ENCODE measurements around the gene MYO1D. TPM values are rescaled to one million over a fixed set of nuclear protein-coding genes. Genes with fewer than 3 reads are reported as not detected.
A peak's percentile ranks its signal among the peaks of the same experiment; 100 is the strongest.

Gene MYO1D
- total and polyA plus RNA-seq, 2 of the 13 experiments (the other 11 are each of a cell fraction or from before 2014, with no cell fraction given) = 13.2 to 17.3 TPM

DNA sequence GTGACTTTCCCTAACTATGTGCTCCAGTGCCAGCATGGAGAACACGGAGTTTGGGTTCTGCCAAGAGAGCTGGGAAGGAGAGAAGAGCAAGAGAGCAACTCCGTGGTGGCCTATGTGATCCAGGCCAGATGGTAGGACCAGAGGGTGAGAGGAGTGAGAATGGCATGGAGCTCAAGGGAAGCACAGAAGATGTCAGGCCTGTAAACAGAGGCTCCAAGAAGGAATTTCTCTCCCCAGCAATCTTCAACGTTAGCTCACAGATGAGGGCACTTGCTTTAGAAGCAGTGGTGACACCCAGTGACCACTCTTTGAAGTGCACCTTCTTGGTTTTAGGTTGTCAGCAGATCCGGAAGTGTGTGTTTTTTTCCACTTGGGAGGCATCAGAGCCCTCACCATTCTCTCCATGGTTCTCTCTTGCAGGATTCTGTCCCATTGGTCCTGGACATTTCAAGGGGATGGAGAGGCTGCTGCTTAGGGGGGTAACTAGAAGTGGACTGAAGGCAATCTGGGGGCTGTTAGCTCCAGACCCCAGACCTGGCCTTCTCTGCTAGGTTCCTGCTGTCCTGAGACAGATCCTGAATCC lies 33.0 kb upstream of the MYO1D start (continued):
- TF ChIP-seq, protein P1, sequence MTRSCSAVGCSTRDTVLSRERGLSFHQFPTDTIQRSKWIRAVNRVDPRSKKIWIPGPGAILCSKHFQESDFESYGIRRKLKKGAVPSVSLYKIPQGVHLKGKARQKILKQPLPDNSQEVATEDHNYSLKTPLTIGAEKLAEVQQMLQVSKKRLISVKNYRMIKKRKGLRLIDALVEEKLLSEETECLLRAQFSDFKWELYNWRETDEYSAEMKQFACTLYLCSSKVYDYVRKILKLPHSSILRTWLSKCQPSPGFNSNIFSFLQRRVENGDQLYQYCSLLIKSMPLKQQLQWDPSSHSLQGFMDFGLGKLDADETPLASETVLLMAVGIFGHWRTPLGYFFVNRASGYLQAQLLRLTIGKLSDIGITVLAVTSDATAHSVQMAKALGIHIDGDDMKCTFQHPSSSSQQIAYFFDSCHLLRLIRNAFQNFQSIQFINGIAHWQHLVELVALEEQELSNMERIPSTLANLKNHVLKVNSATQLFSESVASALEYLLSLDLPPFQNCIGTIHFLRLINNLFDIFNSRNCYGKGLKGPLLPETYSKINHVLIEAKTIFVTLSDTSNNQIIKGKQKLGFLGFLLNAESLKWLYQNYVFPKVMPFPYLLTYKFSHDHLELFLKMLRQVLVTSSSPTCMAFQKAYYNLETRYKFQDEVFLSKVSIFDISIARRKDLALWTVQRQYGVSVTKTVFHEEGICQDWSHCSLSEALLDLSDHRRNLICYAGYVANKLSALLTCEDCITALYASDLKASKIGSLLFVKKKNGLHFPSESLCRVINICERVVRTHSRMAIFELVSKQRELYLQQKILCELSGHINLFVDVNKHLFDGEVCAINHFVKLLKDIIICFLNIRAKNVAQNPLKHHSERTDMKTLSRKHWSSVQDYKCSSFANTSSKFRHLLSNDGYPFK (CRISPR knock-in tag; IDR thresholded peaks at IDR 0.05; ENCODE audit: borderline replicate concordance) = no peak
- TF ChIP-seq SMARCE1 (IDR thresholded peaks at IDR 0.05; ENCODE audit: borderline replicate concordance) (no peak), RXRB (CRISPR knock-in tag; IDR thresholded peaks at IDR 0.05; ENCODE audit: borderline replicate concordance) (peak; percentile 32; the same call in 1 of the 2 replicates), FOXP1 (IDR thresholded peaks at IDR 0.05) (no peak), FOXP1 (CRISPR knock-in tag; IDR thresholded peaks at IDR 0.05) (no peak), RCOR2 (CRISPR knock-in tag; IDR thresholded peaks at IDR 0.05) (no peak), ZMYM4 (CRISPR knock-in tag; IDR thresholded peaks at IDR 0.05) (peak; percentile 22; the same call in 1 of the 2 replicates), ETV5 (CRISPR knock-in tag; IDR thresholded peaks at IDR 0.05; ENCODE audit: borderline replicate concordance) (peak; percentile 66; the same call in 1 of the 2 replicates), ZNF660 (CRISPR knock-in tag; IDR thresholded peaks at IDR 0.05; ENCODE audit: borderline replicate concordance, low read depth) (no peak), ZNF3 (CRISPR knock-in tag; IDR thresholded peaks at IDR 0.05) (no peak), IKZF1 (IDR thresholded peaks at IDR 0.05) (no peak), REL (CRISPR knock-in tag; conservative IDR thresholded peaks at IDR 0.05) (no peak), ZNF577 (CRISPR knock-in tag; IDR thresholded peaks at IDR 0.05; ENCODE audit: borderline replicate concordance, low read depth) (no peak), ZNF274 (CRISPR knock-in tag; IDR thresholded peaks at IDR 0.05) (no peak), ZNF546 (CRISPR knock-in tag; conservative IDR thresholded peaks at IDR 0.05) (no peak), ZNF432 (CRISPR knock-in tag; IDR thresholded peaks at IDR 0.05; ENCODE audit: borderline replicate concordance) (no peak), NFE2L1 (CRISPR knock-in tag; IDR thresholded peaks at IDR 0.05; ENCODE audit: borderline replicate concordance) (no peak), EHMT2 (IDR thresholded peaks at IDR 0.05; ENCODE audit: borderline replicate concordance, low read depth, low read length) (no peak), FOXA1 (IDR thresholded peaks at IDR 0.05) (no peak), FOXA1 (CRISPR knock-in tag; IDR thresholded peaks at IDR 0.05) (no peak), ELF1 (CRISPR knock-in tag; IDR thresholded peaks at IDR 0.05) (peak; percentile 84)
- TF ChIP-seq, protein P2, sequence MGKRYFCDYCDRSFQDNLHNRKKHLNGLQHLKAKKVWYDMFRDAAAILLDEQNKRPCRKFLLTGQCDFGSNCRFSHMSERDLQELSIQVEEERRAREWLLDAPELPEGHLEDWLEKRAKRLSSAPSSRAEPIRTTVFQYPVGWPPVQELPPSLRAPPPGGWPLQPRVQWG (CRISPR knock-in tag; IDR thresholded peaks at IDR 0.05; ENCODE audit: borderline replicate concordance, low read depth) = no peak
- TF ChIP-seq, protein P3, sequence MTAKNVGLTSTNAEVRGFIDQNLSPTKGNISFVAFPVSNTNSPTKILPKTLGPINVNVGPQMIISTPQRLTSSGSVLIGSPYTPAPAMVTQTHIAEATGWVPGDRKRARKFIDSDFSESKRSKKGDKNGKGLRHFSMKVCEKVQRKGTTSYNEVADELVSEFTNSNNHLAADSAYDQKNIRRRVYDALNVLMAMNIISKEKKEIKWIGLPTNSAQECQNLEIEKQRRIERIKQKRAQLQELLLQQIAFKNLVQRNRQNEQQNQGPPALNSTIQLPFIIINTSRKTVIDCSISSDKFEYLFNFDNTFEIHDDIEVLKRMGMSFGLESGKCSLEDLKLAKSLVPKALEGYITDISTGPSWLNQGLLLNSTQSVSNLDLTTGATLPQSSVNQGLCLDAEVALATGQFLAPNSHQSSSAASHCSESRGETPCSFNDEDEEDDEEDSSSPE (CRISPR knock-in tag; IDR thresholded peaks at IDR 0.05) = no peak
- TF ChIP-seq, protein P4, sequence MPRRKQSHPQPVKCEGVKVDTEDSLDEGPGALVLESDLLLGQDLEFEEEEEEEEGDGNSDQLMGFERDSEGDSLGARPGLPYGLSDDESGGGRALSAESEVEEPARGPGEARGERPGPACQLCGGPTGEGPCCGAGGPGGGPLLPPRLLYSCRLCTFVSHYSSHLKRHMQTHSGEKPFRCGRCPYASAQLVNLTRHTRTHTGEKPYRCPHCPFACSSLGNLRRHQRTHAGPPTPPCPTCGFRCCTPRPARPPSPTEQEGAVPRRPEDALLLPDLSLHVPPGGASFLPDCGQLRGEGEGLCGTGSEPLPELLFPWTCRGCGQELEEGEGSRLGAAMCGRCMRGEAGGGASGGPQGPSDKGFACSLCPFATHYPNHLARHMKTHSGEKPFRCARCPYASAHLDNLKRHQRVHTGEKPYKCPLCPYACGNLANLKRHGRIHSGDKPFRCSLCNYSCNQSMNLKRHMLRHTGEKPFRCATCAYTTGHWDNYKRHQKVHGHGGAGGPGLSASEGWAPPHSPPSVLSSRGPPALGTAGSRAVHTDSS (CRISPR knock-in tag; conservative IDR thresholded peaks at IDR 0.05) = no peak
- TF ChIP-seq, protein P5, sequence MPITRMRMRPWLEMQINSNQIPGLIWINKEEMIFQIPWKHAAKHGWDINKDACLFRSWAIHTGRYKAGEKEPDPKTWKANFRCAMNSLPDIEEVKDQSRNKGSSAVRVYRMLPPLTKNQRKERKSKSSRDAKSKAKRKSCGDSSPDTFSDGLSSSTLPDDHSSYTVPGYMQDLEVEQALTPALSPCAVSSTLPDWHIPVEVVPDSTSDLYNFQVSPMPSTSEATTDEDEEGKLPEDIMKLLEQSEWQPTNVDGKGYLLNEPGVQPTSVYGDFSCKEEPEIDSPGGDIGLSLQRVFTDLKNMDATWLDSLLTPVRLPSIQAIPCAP (CRISPR knock-in tag; IDR thresholded peaks at IDR 0.05; ENCODE audit: low read depth) = no peak
- TF ChIP-seq, protein P6, sequence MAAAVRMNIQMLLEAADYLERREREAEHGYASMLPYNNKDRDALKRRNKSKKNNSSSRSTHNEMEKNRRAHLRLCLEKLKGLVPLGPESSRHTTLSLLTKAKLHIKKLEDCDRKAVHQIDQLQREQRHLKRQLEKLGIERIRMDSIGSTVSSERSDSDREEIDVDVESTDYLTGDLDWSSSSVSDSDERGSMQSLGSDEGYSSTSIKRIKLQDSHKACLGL (CRISPR knock-in tag; IDR thresholded peaks at IDR 0.05) = no peak

Measured in HepG2 (cell line).